Thyroid gland (tissue), 4 donors: ENCODE data around the gene PFN3.

Source experiments
- CTCF ChIP-seq, 6 experiments: fragments of 200-600 bp in 3 of 6; fragments of 450-650 bp in 3 of 6; sonication (generic) in 3 of 6; IDR thresholded peaks; one replicate each; pipeline ENCODE4 v1.5.1; 2016 to 2019; ENCODE audit warnings: antibody characterized with exemption in 6 of 6, mild to moderate bottlenecking in 2 of 6, inconsistent platforms in 1 of 6, moderate library complexity in 1 of 6
- POLR2A ChIP-seq, 2 donors: fragments of 450-650 bp; IDR thresholded peaks; one replicate each; pipeline ENCODE4 v1.6.1; 2017; ENCODE audit warnings: antibody characterized with exemption in 2 of 2, mild to moderate bottlenecking in 2 of 2, moderate library complexity in 1 of 2

DNA sequence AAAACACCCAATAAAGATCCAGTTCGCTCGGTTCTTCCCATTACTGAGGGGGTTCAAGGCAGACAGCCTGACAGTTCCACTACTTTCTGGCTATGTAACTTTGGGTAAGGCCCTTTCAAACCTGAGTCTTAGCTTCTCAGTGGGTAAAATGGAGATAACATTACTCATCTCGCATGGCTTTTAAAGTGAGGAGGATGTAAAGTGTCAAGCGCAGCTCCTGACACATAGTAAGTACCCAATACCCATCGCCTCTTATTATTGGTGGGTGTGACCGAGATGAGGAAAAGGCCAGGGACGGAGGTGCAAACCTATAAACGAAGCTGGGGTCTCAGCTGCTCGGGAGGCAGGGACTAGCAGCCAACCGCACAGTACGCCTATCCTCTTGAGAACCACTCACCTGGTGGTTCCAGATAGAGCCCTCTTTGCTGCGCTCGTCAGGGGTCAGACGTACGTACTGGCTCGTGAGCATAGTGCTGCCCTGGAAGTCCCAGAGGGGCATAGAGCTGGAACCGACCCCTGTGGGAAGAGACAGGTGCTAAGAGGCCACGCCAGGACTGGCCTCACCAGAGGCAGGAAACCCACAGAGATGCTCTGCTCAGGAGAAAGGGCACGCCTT lies 49.6 kb downstream of the PFN3 start:
- TF ChIP-seq CTCF (IDR thresholded peaks at IDR 0.05): no peak
- no peak for TF ChIP-seq POLR2A (IDR thresholded peaks at IDR 0.05)
